K562 (cell line): ENCODE results near the gene RNF213. TPM values are rescaled to one million over a fixed set of nuclear protein-coding genes. Genes with fewer than 3 reads are reported as not detected.

Source experiments
- CTBP1 ChIP-seq: fragments of 450-650 bp; IDR thresholded peaks from 2 replicates; pipeline ENCODE4 v1.6.1; 2016; ENCODE audit warnings: borderline replicate concordance
- HNRNPUL1 ChIP-seq: fragments of 200-400 bp; formaldehyde crosslinking; IDR thresholded peaks from 2 replicates; pipeline ENCODE4 v1.6.1; 2017; ENCODE audit warnings: low read length
- NCOA1 ChIP-seq: fragments of 450-650 bp; IDR thresholded peaks from 2 replicates; pipeline ENCODE4 v1.6.1; 2016; ENCODE audit warnings: low read depth
- SIX5 ChIP-seq, 2 experiments: IDR thresholded peaks; 2 replicates each; pipeline ENCODE4 v1.6.1; 2011; ENCODE audit warnings: low read length in 2 of 2, borderline replicate concordance in 1 of 2, low read depth in 1 of 2, mild to moderate bottlenecking in 1 of 2, moderate library complexity in 1 of 2; ENCODE audit not compliant: insufficient read depth in 1 of 2
- SLC30A9 ChIP-seq: fragments of 250-450 bp; sonication (Bioruptor Pico); IDR thresholded peaks from 2 replicates; pipeline ENCODE4 v1.8.0; 2022; ENCODE audit warnings: mild to moderate bottlenecking, moderate library complexity
- SNRNP70 ChIP-seq: fragments of 200-400 bp; formaldehyde crosslinking; optimal IDR thresholded peaks from 2 replicates; pipeline ENCODE3; 2017; ENCODE audit warnings: low read depth, low read length
- SRSF3 ChIP-seq: fragments of 200-400 bp; formaldehyde crosslinking; IDR thresholded peaks from 2 replicates; pipeline ENCODE4 v1.6.1; 2016; ENCODE audit warnings: mild to moderate bottlenecking, low read length, moderate library complexity; ENCODE audit not compliant: insufficient read depth
- TBP ChIP-seq: optimal IDR thresholded peaks from 2 replicates; pipeline ENCODE3; 2011; ENCODE audit warnings: low read depth, low read length, improper control_type of control experiment
- TFAM ChIP-seq: fragments of 250-450 bp; sonication (Bioruptor Pico); conservative IDR thresholded peaks from 2 replicates; pipeline ENCODE4 v1.5.0; 2021; ENCODE audit warnings: mild to moderate bottlenecking, moderate library complexity
- ZKSCAN1 ChIP-seq: fragments of 150-350 bp; IDR thresholded peaks from 2 replicates; pipeline ENCODE4 v1.6.1; 2016; ENCODE audit warnings: low read depth, low read length
- ZKSCAN8 ChIP-seq: fragments of 200-800 bp; sonication (Bioruptor generic); IDR thresholded peaks from 2 replicates; pipeline ENCODE4 v1.6.1; 2016; ENCODE audit warnings: missing genetic modification characterization, missing compliant biosample characterization
- polyA plus RNA-seq, 8 experiments: library from polyadenylated mRNA; depleted of rRNA in 4 of 8; stranded (reverse) in 5 of 8; unstranded in 3 of 8; fragments of >200 nt; fragmentation: Nextera tagmentation in 2 of 8; fragmentation: Illumina TruSeq in 1 of 8; extraction: Ambion mirVana in 2 of 8; extraction: Trizol in 1 of 8; gene quantifications; 2 replicates each; pipeline versions ENCODE4 v1.2.1 to v1.2.3, GENCODE V29; 2011 to 2014; ENCODE audit warnings: inconsistent platforms in 1 of 8, missing spikeins in 1 of 8
- total RNA-seq, 7 experiments: library from RNA; depleted of rRNA in 6 of 7; stranded (reverse); fragments of >200 nt in 6 of 7; fragmentation: Illumina TruSeq in 2 of 7; extraction: Trizol in 2 of 7; gene quantifications; 2 replicates each; pipeline versions ENCODE4 v1.2.1 to v1.2.3, GENCODE V29; 2011 to 2021; ENCODE audit warnings: low replicate concordance in 1 of 7
- TF ChIP-seq, protein P1 (sequence below): sonication (generic); formaldehyde crosslinking; IDR thresholded peaks from 2 replicates; pipeline ENCODE4 v1.9.0; 2022; ENCODE audit warnings: mild to moderate bottlenecking, missing genetic modification reagents
- TF ChIP-seq, protein P2 (sequence below): fragments of 450-650 bp; IDR thresholded peaks from 2 replicates; pipeline ENCODE4 v1.6.1; 2017; ENCODE audit warnings: antibody characterized with exemption
- TF ChIP-seq, protein P3 (sequence below): sonication (generic); formaldehyde crosslinking; IDR thresholded peaks from 2 replicates; pipeline ENCODE4 v1.5.0; 2020; ENCODE audit warnings: missing genetic modification reagents
- TF ChIP-seq, protein P4 (sequence below), 2 experiments: fragments of 200-800 bp in 1 of 2; sonication (Bioruptor generic) in 1 of 2; sonication (generic) in 1 of 2; formaldehyde crosslinking in 1 of 2; IDR thresholded peaks in 1 of 2; conservative IDR thresholded peaks in 1 of 2; 2 replicates each; pipeline versions ENCODE4 v1.5.0 to v1.6.1; 2016 to 2020; ENCODE audit warnings: missing compliant biosample characterization in 1 of 2, missing genetic modification characterization in 1 of 2, missing genetic modification reagents in 1 of 2
- TF ChIP-seq, protein P5 (sequence below), 2 experiments: IDR thresholded peaks; 2 replicates each; pipeline ENCODE4 v1.6.1; 2012; ENCODE audit warnings: improper control_type of control experiment in 2 of 2, low read depth in 2 of 2, low read length in 2 of 2, borderline replicate concordance in 1 of 2
- TF ChIP-seq, protein P6 (sequence below): IDR thresholded peaks from 3 replicates; pipeline ENCODE4 v1.6.1; 2011; ENCODE audit warnings: borderline replicate concordance, mild to moderate bottlenecking, moderate library complexity; ENCODE audit not compliant: insufficient read length; ENCODE audit errors: extremely low read depth

Gene RNF213
- total and polyA plus RNA-seq, 9 of the 15 experiments (the other 6 are each of a cell fraction or from before 2014, with no cell fraction given) = 5.3 to 33.6 (median 17.9) TPM

DNA sequence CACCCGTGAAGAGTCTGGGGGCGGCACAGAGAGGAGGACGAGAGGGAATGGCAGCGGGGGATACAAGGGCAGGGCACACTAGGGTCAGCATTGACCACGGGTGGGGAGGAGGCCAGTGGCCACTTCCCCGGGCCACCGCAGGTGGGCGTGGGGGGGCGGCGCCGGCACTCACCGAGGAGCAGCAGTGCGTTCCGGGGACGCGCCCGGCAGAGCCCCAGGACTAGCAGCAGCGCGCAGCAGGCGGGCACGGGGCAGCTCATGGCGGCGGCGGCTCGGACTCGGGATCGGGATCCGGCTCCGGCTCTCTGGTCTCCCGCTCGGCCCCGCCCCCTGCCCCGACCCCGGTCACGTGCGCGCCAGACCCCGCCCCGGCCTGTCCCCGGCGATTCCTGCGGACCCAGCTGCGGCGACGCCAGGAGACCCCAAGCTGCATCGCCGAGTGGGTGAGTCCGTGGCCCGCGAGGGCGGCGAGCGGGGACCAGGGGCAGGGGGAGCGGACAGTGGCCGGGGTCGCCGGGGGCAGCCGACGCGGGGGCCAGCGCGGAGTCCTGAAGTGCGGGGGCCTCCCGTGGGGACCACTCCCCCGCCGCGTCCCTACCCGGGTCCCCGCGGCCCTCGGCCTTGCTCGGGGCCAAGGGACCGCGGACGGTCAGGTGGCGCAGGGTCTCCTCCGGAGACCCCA is 40.5 kb upstream of the RNF213 start, which contains the start of the genes SGSH and SLC26A11 (continued):
- TF ChIP-seq SLC30A9 = no peak
- TF ChIP-seq SIX5 (IDR thresholded peaks at IDR 0.05; ENCODE audit: borderline replicate concordance in 1 of 2, insufficient read depth in 1 of 2, low read depth in 1 of 2, low read length in 2 of 2) = no peak
- TF ChIP-seq TBP = peak; percentile 34
- TF ChIP-seq, protein P1, sequence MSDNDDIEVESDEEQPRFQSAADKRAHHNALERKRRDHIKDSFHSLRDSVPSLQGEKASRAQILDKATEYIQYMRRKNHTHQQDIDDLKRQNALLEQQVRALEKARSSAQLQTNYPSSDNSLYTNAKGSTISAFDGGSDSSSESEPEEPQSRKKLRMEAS (CRISPR knock-in tag) = peak; percentile 40; the same call in 1 of the 2 replicates
- no peak for TF ChIP-seq NCOA1
- no peak for TF ChIP-seq HNRNPUL1
- TF ChIP-seq, protein P2, sequence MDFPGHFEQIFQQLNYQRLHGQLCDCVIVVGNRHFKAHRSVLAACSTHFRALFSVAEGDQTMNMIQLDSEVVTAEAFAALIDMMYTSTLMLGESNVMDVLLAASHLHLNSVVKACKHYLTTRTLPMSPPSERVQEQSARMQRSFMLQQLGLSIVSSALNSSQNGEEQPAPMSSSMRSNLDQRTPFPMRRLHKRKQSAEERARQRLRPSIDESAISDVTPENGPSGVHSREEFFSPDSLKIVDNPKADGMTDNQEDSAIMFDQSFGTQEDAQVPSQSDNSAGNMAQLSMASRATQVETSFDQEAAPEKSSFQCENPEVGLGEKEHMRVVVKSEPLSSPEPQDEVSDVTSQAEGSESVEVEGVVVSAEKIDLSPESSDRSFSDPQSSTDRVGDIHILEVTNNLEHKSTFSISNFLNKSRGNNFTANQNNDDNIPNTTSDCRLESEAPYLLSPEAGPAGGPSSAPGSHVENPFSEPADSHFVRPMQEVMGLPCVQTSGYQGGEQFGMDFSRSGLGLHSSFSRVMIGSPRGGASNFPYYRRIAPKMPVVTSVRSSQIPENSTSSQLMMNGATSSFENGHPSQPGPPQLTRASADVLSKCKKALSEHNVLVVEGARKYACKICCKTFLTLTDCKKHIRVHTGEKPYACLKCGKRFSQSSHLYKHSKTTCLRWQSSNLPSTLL = no peak
- no peak for TF ChIP-seq ZKSCAN1
- TF ChIP-seq, protein P3, sequence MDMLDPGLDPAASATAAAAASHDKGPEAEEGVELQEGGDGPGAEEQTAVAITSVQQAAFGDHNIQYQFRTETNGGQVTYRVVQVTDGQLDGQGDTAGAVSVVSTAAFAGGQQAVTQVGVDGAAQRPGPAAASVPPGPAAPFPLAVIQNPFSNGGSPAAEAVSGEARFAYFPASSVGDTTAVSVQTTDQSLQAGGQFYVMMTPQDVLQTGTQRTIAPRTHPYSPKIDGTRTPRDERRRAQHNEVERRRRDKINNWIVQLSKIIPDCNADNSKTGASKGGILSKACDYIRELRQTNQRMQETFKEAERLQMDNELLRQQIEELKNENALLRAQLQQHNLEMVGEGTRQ = peak; percentile 87
- TF ChIP-seq SRSF3 = no peak
- TF ChIP-seq, protein P4, sequence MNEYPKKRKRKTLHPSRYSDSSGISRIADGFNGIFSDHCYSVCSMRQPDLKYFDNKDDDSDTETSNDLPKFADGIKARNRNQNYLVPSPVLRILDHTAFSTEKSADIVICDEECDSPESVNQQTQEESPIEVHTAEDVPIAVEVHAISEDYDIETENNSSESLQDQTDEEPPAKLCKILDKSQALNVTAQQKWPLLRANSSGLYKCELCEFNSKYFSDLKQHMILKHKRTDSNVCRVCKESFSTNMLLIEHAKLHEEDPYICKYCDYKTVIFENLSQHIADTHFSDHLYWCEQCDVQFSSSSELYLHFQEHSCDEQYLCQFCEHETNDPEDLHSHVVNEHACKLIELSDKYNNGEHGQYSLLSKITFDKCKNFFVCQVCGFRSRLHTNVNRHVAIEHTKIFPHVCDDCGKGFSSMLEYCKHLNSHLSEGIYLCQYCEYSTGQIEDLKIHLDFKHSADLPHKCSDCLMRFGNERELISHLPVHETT (CRISPR knock-in tag; conservative IDR thresholded peaks at IDR 0.05 in 1 of 2, IDR thresholded peaks at IDR 0.05 in 1 of 2) = no peak
- TF ChIP-seq, protein P5, sequence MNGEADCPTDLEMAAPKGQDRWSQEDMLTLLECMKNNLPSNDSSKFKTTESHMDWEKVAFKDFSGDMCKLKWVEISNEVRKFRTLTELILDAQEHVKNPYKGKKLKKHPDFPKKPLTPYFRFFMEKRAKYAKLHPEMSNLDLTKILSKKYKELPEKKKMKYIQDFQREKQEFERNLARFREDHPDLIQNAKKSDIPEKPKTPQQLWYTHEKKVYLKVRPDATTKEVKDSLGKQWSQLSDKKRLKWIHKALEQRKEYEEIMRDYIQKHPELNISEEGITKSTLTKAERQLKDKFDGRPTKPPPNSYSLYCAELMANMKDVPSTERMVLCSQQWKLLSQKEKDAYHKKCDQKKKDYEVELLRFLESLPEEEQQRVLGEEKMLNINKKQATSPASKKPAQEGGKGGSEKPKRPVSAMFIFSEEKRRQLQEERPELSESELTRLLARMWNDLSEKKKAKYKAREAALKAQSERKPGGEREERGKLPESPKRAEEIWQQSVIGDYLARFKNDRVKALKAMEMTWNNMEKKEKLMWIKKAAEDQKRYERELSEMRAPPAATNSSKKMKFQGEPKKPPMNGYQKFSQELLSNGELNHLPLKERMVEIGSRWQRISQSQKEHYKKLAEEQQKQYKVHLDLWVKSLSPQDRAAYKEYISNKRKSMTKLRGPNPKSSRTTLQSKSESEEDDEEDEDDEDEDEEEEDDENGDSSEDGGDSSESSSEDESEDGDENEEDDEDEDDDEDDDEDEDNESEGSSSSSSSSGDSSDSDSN (IDR thresholded peaks at IDR 0.05; ENCODE audit: borderline replicate concordance in 1 of 2, low read depth in 2 of 2, low read length in 2 of 2) = peak in 1 of 2 experiments; percentile 71; a peak in 1 of 4 replicates
- TF ChIP-seq, protein P6, sequence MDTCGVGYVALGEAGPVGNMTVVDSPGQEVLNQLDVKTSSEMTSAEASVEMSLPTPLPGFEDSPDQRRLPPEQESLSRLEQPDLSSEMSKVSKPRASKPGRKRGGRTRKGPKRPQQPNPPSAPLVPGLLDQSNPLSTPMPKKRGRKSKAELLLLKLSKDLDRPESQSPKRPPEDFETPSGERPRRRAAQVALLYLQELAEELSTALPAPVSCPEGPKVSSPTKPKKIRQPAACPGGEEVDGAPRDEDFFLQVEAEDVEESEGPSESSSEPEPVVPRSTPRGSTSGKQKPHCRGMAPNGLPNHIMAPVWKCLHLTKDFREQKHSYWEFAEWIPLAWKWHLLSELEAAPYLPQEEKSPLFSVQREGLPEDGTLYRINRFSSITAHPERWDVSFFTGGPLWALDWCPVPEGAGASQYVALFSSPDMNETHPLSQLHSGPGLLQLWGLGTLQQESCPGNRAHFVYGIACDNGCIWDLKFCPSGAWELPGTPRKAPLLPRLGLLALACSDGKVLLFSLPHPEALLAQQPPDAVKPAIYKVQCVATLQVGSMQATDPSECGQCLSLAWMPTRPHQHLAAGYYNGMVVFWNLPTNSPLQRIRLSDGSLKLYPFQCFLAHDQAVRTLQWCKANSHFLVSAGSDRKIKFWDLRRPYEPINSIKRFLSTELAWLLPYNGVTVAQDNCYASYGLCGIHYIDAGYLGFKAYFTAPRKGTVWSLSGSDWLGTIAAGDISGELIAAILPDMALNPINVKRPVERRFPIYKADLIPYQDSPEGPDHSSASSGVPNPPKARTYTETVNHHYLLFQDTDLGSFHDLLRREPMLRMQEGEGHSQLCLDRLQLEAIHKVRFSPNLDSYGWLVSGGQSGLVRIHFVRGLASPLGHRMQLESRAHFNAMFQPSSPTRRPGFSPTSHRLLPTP = no peak
- TF ChIP-seq SNRNP70 = no peak
- TF ChIP-seq TFAM (CRISPR knock-in tag) = no peak
- TF ChIP-seq CTBP1 = no peak
- TF ChIP-seq ZKSCAN8 (CRISPR knock-in tag) = no peak
